Fibroblast of the aortic adventitia (primary cell): ENCODE data around the gene PALM2AKAP2. TPM values are rescaled to one million over a fixed set of nuclear protein-coding genes. Genes with fewer than 3 reads are reported as not detected.

Experiments
- DNase-seq: peaks from one replicate; pipeline ENCODE4 v3.0.0-alpha.2; 2010; ENCODE audit warnings: low read depth
- H3K4me3 ChIP-seq: 2 replicates; pipeline ENCODE4 v1.5.1; 2011; ENCODE audit warnings: low read depth, mild to moderate bottlenecking, control low read depth, low read length, moderate library complexity
- total RNA-seq: library from RNA; depleted of rRNA; stranded (reverse); fragments of >200 nt; gene quantifications from 2 replicates; pipeline ENCODE4 v1.2.3, GENCODE V29; 2012; ENCODE audit warnings: low replicate concordance
- TF ChIP-seq, protein P1 (sequence below): IDR thresholded peaks from 2 replicates; pipeline ENCODE4 v1.5.1; 2011; ENCODE audit warnings: mild to moderate bottlenecking, low read length, control low read depth, inconsistent platforms; ENCODE audit not compliant: insufficient read depth

Gene PALM2AKAP2
- total RNA-seq, 1 donor: 4.2 TPM

DNA sequence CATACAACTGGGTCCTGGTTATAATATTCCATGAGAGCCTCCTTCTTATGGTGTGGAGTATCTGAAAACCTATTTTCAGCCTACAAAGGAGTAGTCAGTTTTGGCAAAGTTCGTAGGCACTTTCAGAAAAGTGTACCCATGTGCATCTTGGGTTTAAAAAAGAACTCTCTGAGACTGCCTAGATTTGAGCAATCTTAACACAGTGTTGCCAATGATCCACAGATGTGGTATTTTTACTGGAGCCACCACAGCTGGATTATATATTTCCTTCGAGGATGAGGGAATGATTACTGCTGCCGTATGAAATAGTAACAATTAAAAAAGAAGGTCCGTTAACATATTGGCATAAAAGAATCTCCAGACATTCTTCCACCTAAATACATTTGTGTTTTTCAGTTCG, 1.1 kb downstream of the PALM2AKAP2 start:
- peak; percentile 45 for DNase-seq
- peak overlapping the region; percentile 81 for H3K4me3 ChIP-seq
- TF ChIP-seq, protein P1, sequence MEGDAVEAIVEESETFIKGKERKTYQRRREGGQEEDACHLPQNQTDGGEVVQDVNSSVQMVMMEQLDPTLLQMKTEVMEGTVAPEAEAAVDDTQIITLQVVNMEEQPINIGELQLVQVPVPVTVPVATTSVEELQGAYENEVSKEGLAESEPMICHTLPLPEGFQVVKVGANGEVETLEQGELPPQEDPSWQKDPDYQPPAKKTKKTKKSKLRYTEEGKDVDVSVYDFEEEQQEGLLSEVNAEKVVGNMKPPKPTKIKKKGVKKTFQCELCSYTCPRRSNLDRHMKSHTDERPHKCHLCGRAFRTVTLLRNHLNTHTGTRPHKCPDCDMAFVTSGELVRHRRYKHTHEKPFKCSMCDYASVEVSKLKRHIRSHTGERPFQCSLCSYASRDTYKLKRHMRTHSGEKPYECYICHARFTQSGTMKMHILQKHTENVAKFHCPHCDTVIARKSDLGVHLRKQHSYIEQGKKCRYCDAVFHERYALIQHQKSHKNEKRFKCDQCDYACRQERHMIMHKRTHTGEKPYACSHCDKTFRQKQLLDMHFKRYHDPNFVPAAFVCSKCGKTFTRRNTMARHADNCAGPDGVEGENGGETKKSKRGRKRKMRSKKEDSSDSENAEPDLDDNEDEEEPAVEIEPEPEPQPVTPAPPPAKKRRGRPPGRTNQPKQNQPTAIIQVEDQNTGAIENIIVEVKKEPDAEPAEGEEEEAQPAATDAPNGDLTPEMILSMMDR: no peak

DNA sequence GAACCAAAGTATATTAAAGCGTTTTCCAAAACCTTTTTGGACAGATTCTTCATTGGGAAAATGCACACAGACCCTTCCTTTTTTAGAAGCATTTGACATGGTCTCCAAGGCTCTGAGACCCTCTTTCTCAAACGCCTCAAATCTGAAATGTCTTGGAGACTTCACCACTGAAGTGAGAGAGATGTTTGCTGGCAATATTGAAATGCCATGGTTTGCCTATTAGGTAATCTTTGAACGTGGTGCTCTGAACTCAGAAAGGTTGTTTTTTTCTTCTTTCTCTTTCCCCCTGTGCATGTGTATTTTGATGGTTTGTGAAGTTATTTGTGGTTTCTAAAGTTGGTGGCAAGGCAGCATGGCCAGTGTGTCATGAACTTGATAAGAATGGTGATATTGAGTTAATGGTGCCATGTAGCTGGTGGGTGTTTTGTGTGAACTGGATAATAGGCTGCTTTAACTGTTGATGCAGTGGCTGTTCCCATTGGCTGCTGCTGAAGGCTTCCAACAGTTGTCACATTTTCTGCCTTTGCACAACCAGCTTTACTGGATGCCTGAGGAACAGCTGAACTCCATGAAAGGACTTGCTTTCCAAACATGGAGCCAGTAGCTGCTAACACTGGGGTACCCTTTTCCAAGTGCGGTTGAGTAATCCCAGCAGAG, 1.7 kb downstream of the PALM2AKAP2 start:
- DNase-seq: peak; percentile 34
- peak overlapping the region; percentile 81 for H3K4me3 ChIP-seq
- TF ChIP-seq, protein P1: no peak

DNA sequence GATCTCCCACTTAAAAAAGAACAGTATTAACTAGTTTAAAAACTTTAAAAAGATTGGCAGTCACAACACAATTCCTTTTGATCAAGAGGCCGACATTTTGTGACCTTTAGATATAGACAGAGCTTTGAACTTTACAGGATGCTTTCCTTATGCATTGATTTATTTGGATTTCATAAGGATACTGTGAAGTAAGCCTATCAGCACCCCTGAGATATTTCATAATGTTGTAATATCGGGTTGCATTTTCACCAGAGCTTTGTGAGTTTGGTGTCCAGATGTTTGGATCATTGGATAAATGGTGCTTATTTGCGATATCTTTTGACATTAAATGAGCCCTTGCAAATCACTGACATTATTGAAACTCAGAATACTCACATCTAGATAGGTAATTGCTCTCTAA, 7.7 kb downstream of the PALM2AKAP2 start:
- DNase-seq: no peak
- no peak overlapping the region for H3K4me3 ChIP-seq
- TF ChIP-seq, protein P1: no peak

DNA sequence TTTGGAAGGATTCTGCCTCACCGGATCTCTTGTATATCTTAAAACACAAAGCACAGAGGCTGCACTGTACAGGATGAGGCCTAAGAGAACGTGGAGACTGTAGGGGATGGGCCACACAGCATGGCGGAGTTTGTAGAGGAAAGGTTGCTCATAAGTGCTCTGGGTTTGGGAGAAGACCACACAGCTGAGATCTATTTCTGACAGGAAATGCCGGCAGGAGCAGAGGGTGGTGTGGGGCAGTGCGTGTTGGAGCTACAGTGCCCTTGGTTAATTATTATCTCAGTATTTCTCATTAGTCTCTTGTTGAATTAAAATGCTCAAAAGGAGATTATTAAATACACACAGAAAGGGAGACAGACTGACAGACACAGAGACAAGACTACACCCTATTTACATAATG, 9.6 kb downstream of the PALM2AKAP2 start:
- DNase-seq: no peak
- TF ChIP-seq, protein P1: no peak
- no peak overlapping the region for H3K4me3 ChIP-seq

DNA sequence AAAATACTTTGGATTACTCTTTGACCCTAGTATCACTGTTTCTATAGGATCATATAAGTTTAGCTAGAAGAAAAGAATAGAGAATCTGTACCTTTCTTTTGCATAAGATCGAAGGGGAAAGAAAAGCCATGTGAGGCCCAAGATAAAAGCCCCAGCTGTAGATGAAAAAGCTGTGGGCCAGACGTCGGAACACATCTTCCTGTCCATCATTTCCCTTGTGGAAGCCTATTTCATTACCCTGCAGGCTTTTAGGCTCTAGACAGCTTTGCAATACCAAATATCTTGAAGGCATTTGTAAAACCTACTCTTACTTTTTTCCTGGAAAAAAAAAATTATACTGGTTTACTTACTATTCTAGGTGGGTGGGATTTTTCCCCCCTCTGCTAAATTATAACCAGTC, 10.0 kb downstream of the PALM2AKAP2 start:
- no peak for DNase-seq
- TF ChIP-seq, protein P1: no peak
- H3K4me3 ChIP-seq: no peak overlapping the region

DNA sequence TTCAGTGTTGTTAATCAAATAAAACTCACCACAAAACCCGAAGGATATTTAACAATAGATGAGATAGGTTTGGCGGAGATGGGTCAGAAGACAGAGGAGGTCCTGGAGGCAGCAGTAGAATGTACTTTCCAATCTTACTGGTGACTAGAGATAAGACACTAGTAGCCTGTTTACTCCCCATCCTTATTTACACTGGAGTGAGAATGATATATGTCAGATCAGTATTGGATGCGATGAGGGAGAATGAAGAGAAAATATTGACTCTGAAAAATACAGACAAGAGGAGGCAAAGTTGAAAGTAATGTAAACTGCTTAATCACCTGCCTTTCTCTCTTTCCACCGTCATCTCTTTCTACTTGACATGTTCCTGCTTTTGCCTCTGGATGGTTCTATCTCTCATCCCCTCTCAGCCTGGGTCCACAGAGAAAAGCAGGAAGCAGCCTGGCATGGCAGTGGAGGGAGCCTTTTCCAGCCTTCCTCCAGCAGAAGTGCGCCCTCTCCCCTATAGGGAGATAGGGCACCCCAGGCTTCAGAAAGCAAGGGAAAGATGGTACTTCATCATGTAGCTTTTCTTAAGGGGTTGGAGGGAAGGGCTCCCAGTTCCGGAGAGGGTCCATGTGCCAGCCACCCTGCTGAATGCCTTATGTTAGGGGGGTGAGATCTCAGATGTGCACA, 11.1 kb downstream of the PALM2AKAP2 start:
- no peak overlapping the region for H3K4me3 ChIP-seq
- TF ChIP-seq, protein P1: no peak
- DNase-seq: no peak

DNA sequence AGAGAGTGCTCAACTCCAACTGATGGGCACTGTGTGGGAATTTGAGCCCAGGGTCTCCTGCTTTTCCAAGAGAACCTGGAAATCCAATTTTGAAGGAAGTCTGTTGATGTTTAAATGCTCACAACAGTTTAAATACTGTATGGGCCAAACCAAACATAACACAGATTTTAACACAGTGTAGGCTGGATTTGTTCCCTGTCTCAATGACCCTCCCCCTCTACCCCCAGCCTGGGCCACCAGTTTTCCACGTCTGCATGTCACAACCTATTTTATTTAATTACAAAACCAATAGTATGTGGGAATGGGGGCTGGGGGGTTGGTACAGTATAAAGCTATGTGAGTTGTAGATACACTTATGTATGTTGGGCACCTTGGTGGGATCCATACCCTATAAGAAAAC, 11.7 kb downstream of the PALM2AKAP2 start:
- DNase-seq: no peak
- H3K4me3 ChIP-seq: no peak overlapping the region
- TF ChIP-seq, protein P1: no peak
